GM10266 (cell line): ENCODE measurements around the gene PPM1L.
"Not testable (repeated sequence)": the region's sequence is repeated elsewhere in the genome, so short reads cannot be mapped to it uniquely, and the experiment has no call there.

Experiments
- DNase-seq: peaks from one replicate; pipeline ENCODE4 v3.0.0; 2012; ENCODE audit errors: extremely low spot score
- CTCF ChIP-seq: IDR thresholded peaks from 2 replicates; pipeline ENCODE4 v1.5.1; 2012; ENCODE audit warnings: mild to moderate bottlenecking, low read depth; ENCODE audit not compliant: control insufficient read depth, insufficient read depth; ENCODE audit errors: missing control alignments

PPM1L gene

GRCh38 chr3:160987982-160988964 is 232.2 kb downstream of the PPM1L start:
- no peak for TF ChIP-seq CTCF
- no peak for DNase-seq

- DNase-seq: no peak
- TF ChIP-seq CTCF: no peak
Observed at GRCh38 chr3:160990446-160990845, 234.4 kb downstream of the PPM1L start.

GRCh38 chr3:160992712-160993111 is 236.7 kb downstream of the PPM1L start:
- no peak for TF ChIP-seq CTCF
- no peak for DNase-seq

GRCh38 chr3:160996811-160997210 is 240.8 kb downstream of the PPM1L start:
- no peak for TF ChIP-seq CTCF
- no peak for DNase-seq

GRCh38 chr3:160998581-160998980 is 242.6 kb downstream of the PPM1L start:
- no peak for TF ChIP-seq CTCF
- no peak for DNase-seq

- TF ChIP-seq CTCF: no peak
- DNase-seq: no peak
Observed at GRCh38 chr3:160999274-160999673, 243.2 kb downstream of the PPM1L start.

- no peak for DNase-seq
- TF ChIP-seq CTCF: no peak
Observed at GRCh38 chr3:161008086-161008485, 252.1 kb downstream of the PPM1L start.

GRCh38 chr3:161010151-161010550 is 254.1 kb downstream of the PPM1L start:
- not testable (repeated sequence) for DNase-seq
